Liver (tissue), 9 donors: ENCODE data around the gene PTPRD. TPM values are rescaled to one million over a fixed set of nuclear protein-coding genes. Genes with fewer than 3 reads are reported as not detected.

Experiments
- DNase-seq: peaks from one replicate; pipeline ENCODE4 v3.0.0-alpha.2; 2017; ENCODE audit warnings: low spot score
- H3K27ac ChIP-seq, 2 donors: one replicate each; pipeline ENCODE4 v1.7.0; 2013; ENCODE audit warnings: inconsistent platforms in 2 of 2, low read length in 2 of 2, control low read depth in 1 of 2, low read depth in 1 of 2, mild to moderate bottlenecking in 1 of 2
- H3K27me3 ChIP-seq, 4 donors: one replicate each; pipeline versions ENCODE4 v1.6.1 to v1.7.0; 2013; ENCODE audit warnings: low read length in 3 of 4, inconsistent platforms in 1 of 4, mild to moderate bottlenecking in 1 of 4, moderate library complexity in 1 of 4; ENCODE audit not compliant: control insufficient read depth in 4 of 4, insufficient read depth in 4 of 4
- H3K36me3 ChIP-seq, 4 donors: one replicate each; pipeline versions ENCODE4 v1.6.1 to v1.7.0; 2013; ENCODE audit warnings: low read length in 3 of 4, mild to moderate bottlenecking in 3 of 4, low read depth in 1 of 4, moderate library complexity in 1 of 4; ENCODE audit not compliant: control insufficient read depth in 4 of 4, insufficient read depth in 3 of 4
- H3K4me1 ChIP-seq, 4 donors: one replicate each; pipeline versions ENCODE4 v1.6.1 to v1.7.0; 2013; ENCODE audit warnings: low read length in 3 of 4, mild to moderate bottlenecking in 3 of 4, moderate library complexity in 1 of 4; ENCODE audit not compliant: control insufficient read depth in 4 of 4, insufficient read depth in 4 of 4
- H3K4me3 ChIP-seq, 3 donors: one replicate each; pipeline versions ENCODE4 v1.6.1 to v1.7.0; 2013; ENCODE audit warnings: low read length in 3 of 3, control low read depth in 1 of 3, low read depth in 1 of 3, mild to moderate bottlenecking in 1 of 3
- H3K9ac ChIP-seq, 2 donors: one replicate each; pipeline ENCODE4 v1.7.0; 2013; ENCODE audit warnings: low read length in 2 of 2, mild to moderate bottlenecking in 2 of 2, moderate library complexity in 2 of 2, control low read depth in 1 of 2, low read depth in 1 of 2
- H3K9me3 ChIP-seq, 4 donors: one replicate each; pipeline versions ENCODE4 v1.6.1 to v1.7.0; 2013; ENCODE audit warnings: low read length in 3 of 4; ENCODE audit not compliant: control insufficient read depth in 4 of 4
- EGR1 ChIP-seq, 2 donors: IDR thresholded peaks; 2 replicates each; pipeline ENCODE4 v1.6.1; 2016 to 2018; ENCODE audit warnings: antibody characterized with exemption in 2 of 2, low read depth in 2 of 2
- FOXA1 ChIP-seq: IDR thresholded peaks from 2 replicates; pipeline ENCODE4 v1.6.1; 2016; ENCODE audit warnings: antibody characterized with exemption
- FOXA2 ChIP-seq: IDR thresholded peaks from 2 replicates; pipeline ENCODE4 v1.6.1; 2016; ENCODE audit warnings: antibody characterized with exemption
- GABPA ChIP-seq, 2 donors: IDR thresholded peaks in 1 of 2; conservative IDR thresholded peaks in 1 of 2; 2 replicates each; pipeline ENCODE4 v1.6.1; 2016; ENCODE audit warnings: antibody characterized with exemption in 2 of 2, mild to moderate bottlenecking in 1 of 2, moderate library complexity in 1 of 2
- HNF4A ChIP-seq, 2 donors: conservative IDR thresholded peaks; 2 replicates each; pipeline ENCODE4 v1.6.1; 2016; ENCODE audit warnings: antibody characterized with exemption in 2 of 2, mild to moderate bottlenecking in 2 of 2
- HNF4G ChIP-seq: IDR thresholded peaks from 2 replicates; pipeline ENCODE4 v1.6.1; 2016; ENCODE audit warnings: antibody characterized with exemption
- JUND ChIP-seq, 2 donors: IDR thresholded peaks; 2 replicates each; pipeline ENCODE4 v1.6.1; 2016; ENCODE audit warnings: antibody characterized with exemption in 2 of 2
- NR2F2 ChIP-seq: IDR thresholded peaks from 2 replicates; pipeline ENCODE4 v1.6.1; 2016; ENCODE audit warnings: antibody characterized with exemption
- RAD21 ChIP-seq, 2 donors: IDR thresholded peaks; 2 replicates each; pipeline ENCODE4 v1.6.1; 2016; ENCODE audit warnings: antibody characterized with exemption in 2 of 2, mild to moderate bottlenecking in 2 of 2
- RXRA ChIP-seq, 2 donors: IDR thresholded peaks; 2 replicates each; pipeline ENCODE4 v1.6.1; 2017 to 2018; ENCODE audit warnings: antibody characterized with exemption in 2 of 2, mild to moderate bottlenecking in 1 of 2
- SP1 ChIP-seq: IDR thresholded peaks from 2 replicates; pipeline ENCODE4 v1.6.1; 2018; ENCODE audit warnings: antibody characterized with exemption, mild to moderate bottlenecking
- TAF1 ChIP-seq: conservative IDR thresholded peaks from 2 replicates; pipeline ENCODE4 v1.6.1; 2016; ENCODE audit warnings: antibody characterized with exemption, mild to moderate bottlenecking
- YY1 ChIP-seq: IDR thresholded peaks from 2 replicates; pipeline ENCODE4 v1.6.1; 2016; ENCODE audit warnings: antibody characterized with exemption, mild to moderate bottlenecking
- WGBS: extraction: QIAGEN DNeasy Blood & Tissue Kit; methylation state at CpG from one replicate; pipeline ENCODE4 v1.1.7; 2013; 5-methylcytosine and 5-hydroxymethylcytosine counted together
- polyA plus RNA-seq, 2 donors: library from polyadenylated mRNA; stranded (reverse) in 1 of 2; unstranded in 1 of 2; fragments of 200-250 nt in 1 of 2; fragments of >200 nt in 1 of 2; fragmentation: Nextera tagmentation in 1 of 2; extraction: Ambion mirVana in 1 of 2; gene quantifications; one replicate each; pipeline versions ENCODE4 v1.2.1 to v1.2.3, GENCODE V29; 2013 to 2015
- total RNA-seq, 2 donors: library from RNA; depleted of rRNA; stranded (reverse); fragments of >200 nt; gene quantifications; one replicate each; pipeline ENCODE4 v1.2.3, GENCODE V29; 2014
- TF ChIP-seq, protein P1 (sequence below): IDR thresholded peaks from 2 replicates; pipeline ENCODE4 v1.6.1; 2016; ENCODE audit warnings: antibody characterized with exemption
- TF ChIP-seq, protein P2 (sequence below): IDR thresholded peaks from 2 replicates; pipeline ENCODE4 v1.6.1; 2016; ENCODE audit warnings: antibody characterized with exemption
- TF ChIP-seq, protein P3 (sequence below): fragments of 150-350 bp; IDR thresholded peaks from 2 replicates; pipeline ENCODE4 v1.5.1; 2017; ENCODE audit warnings: improper control_type of control experiment, low read depth, low read length; ENCODE audit not compliant: missing input control
- TF ChIP-seq, protein P4 (sequence below): IDR thresholded peaks from 2 replicates; pipeline ENCODE4 v1.6.1; 2016; ENCODE audit warnings: antibody characterized with exemption, mild to moderate bottlenecking
- TF ChIP-seq, protein P5 (sequence below): IDR thresholded peaks from 2 replicates; pipeline ENCODE4 v1.6.1; 2016; ENCODE audit warnings: antibody characterized with exemption
- donor health status: healthy.
- donor health status: healthy.
- donor health status: healthy.
- donor health status: healthy.
- donor health status: healthy.

Gene PTPRD
- total and polyA plus RNA-seq, 4 donors = 0.78 to 34.2 (median 4.7) TPM

DNA sequence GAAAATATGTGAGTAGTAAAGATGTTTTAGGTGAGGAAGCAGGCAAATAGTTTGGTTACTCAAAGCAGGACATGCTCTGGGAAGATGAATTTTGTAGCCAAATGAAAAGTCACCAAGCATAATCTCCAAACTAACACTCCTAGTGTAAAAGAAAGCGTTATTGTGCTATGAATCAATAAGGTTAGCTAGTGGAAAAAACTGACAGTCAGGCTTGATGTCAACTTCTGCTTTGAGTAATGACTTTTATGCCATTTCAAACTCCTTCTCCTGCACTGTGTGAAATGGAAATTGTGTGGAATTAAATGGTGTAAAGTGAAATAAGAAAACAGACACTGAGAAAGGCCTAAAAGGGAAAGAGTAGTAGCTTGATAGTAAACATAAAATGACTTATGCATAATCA lies 2176.0 kb downstream of the PTPRD start:
- H3K4me3 ChIP-seq = no peak overlapping the region
- no peaks in the 10 kb centered on the region for H3K36me3 ChIP-seq
- no peak overlapping the region for H3K27ac ChIP-seq
- no peaks in the 10 kb centered on the region for H3K4me1 ChIP-seq
- TF ChIP-seq SP1 (no peak), NR2F2 (no peak), FOXA1 (no peak), EGR1 (IDR thresholded peaks at IDR 0.05; ENCODE audit: low read depth in 2 of 2) (no peak), JUND (IDR thresholded peaks at IDR 0.05) (no peak), FOXA2 (no peak), GABPA (IDR thresholded peaks at IDR 0.05 in 1 of 2, conservative IDR thresholded peaks at IDR 0.05 in 1 of 2) (no peak), HNF4G (no peak), YY1 (no peak), RXRA (IDR thresholded peaks at IDR 0.05) (no peak), RAD21 (IDR thresholded peaks at IDR 0.05) (no peak), HNF4A (conservative IDR thresholded peaks at IDR 0.05) (no peak), TAF1 (no peak)
- TF ChIP-seq, protein P1, sequence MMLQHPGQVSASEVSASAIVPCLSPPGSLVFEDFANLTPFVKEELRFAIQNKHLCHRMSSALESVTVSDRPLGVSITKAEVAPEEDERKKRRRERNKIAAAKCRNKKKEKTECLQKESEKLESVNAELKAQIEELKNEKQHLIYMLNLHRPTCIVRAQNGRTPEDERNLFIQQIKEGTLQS = no peak
- TF ChIP-seq, protein P2, sequence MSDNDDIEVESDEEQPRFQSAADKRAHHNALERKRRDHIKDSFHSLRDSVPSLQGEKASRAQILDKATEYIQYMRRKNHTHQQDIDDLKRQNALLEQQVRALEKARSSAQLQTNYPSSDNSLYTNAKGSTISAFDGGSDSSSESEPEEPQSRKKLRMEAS = no peak
- TF ChIP-seq, protein P3, sequence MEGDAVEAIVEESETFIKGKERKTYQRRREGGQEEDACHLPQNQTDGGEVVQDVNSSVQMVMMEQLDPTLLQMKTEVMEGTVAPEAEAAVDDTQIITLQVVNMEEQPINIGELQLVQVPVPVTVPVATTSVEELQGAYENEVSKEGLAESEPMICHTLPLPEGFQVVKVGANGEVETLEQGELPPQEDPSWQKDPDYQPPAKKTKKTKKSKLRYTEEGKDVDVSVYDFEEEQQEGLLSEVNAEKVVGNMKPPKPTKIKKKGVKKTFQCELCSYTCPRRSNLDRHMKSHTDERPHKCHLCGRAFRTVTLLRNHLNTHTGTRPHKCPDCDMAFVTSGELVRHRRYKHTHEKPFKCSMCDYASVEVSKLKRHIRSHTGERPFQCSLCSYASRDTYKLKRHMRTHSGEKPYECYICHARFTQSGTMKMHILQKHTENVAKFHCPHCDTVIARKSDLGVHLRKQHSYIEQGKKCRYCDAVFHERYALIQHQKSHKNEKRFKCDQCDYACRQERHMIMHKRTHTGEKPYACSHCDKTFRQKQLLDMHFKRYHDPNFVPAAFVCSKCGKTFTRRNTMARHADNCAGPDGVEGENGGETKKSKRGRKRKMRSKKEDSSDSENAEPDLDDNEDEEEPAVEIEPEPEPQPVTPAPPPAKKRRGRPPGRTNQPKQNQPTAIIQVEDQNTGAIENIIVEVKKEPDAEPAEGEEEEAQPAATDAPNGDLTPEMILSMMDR = no peak
- TF ChIP-seq, protein P4, sequence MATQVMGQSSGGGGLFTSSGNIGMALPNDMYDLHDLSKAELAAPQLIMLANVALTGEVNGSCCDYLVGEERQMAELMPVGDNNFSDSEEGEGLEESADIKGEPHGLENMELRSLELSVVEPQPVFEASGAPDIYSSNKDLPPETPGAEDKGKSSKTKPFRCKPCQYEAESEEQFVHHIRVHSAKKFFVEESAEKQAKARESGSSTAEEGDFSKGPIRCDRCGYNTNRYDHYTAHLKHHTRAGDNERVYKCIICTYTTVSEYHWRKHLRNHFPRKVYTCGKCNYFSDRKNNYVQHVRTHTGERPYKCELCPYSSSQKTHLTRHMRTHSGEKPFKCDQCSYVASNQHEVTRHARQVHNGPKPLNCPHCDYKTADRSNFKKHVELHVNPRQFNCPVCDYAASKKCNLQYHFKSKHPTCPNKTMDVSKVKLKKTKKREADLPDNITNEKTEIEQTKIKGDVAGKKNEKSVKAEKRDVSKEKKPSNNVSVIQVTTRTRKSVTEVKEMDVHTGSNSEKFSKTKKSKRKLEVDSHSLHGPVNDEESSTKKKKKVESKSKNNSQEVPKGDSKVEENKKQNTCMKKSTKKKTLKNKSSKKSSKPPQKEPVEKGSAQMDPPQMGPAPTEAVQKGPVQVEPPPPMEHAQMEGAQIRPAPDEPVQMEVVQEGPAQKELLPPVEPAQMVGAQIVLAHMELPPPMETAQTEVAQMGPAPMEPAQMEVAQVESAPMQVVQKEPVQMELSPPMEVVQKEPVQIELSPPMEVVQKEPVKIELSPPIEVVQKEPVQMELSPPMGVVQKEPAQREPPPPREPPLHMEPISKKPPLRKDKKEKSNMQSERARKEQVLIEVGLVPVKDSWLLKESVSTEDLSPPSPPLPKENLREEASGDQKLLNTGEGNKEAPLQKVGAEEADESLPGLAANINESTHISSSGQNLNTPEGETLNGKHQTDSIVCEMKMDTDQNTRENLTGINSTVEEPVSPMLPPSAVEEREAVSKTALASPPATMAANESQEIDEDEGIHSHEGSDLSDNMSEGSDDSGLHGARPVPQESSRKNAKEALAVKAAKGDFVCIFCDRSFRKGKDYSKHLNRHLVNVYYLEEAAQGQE = no peak
- TF ChIP-seq, protein P5, sequence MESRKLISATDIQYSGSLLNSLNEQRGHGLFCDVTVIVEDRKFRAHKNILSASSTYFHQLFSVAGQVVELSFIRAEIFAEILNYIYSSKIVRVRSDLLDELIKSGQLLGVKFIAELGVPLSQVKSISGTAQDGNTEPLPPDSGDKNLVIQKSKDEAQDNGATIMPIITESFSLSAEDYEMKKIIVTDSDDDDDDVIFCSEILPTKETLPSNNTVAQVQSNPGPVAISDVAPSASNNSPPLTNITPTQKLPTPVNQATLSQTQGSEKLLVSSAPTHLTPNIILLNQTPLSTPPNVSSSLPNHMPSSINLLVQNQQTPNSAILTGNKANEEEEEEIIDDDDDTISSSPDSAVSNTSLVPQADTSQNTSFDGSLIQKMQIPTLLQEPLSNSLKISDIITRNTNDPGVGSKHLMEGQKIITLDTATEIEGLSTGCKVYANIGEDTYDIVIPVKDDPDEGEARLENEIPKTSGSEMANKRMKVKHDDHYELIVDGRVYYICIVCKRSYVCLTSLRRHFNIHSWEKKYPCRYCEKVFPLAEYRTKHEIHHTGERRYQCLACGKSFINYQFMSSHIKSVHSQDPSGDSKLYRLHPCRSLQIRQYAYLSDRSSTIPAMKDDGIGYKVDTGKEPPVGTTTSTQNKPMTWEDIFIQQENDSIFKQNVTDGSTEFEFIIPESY = no peak
- H3K9me3 ChIP-seq = no peaks in the 10 kb centered on the region
- no peak overlapping the region for H3K9ac ChIP-seq
- WGBS = 86% methylated on average over 1 of the region's 1 CpG
- DNase-seq = no peak
- no peaks in the 10 kb centered on the region for H3K27me3 ChIP-seq

DNA sequence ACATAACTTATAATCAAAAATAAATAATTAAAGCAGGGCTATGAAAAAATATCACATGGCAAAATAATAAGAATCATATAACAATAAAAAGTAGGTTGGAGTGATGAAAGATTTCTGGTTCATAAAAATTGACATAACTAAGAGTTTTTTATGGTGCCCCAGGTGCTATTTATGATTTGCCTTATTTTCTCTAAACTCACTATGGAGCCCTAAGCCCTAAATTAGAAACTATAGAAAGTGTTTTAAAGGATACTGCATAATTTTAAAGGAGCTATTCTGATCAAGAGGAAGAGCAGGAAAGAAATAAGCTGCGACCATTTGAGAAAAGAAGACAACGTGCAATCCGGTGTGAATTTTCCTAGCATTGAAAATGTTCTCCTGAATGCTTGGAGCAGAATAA lies 2178.2 kb downstream of the PTPRD start:
- Histone ChIP-seq H3K27ac (no peak overlapping the region), H3K9ac (no peak overlapping the region), H3K4me3 (no peak overlapping the region), H3K27me3 (no peaks in the 10 kb centered on the region), H3K36me3 (no peaks in the 10 kb centered on the region), H3K4me1 (no peaks in the 10 kb centered on the region), H3K9me3 (no peaks in the 10 kb centered on the region)
- WGBS = 97% methylated on average over 3 of the region's 3 CpGs
- no peak for DNase-seq
- TF ChIP-seq GABPA (IDR thresholded peaks at IDR 0.05 in 1 of 2, conservative IDR thresholded peaks at IDR 0.05 in 1 of 2) = no peak
- TF ChIP-seq, protein P2 = no peak
- TF ChIP-seq HNF4A (conservative IDR thresholded peaks at IDR 0.05) = no peak
- TF ChIP-seq, protein P4 = no peak
- TF ChIP-seq RXRA (IDR thresholded peaks at IDR 0.05) = no peak
- TF ChIP-seq TAF1 = no peak
- no peak for TF ChIP-seq HNF4G
- no peak for TF ChIP-seq FOXA2
- TF ChIP-seq, protein P1 = no peak
- TF ChIP-seq JUND (IDR thresholded peaks at IDR 0.05) = no peak
